ENCODE measurements around the gene GSK3A. TPM values are rescaled to one million over a fixed set of nuclear protein-coding genes. Genes with fewer than 3 reads are reported as not detected.
A peak's percentile ranks its signal among the peaks of the same experiment; 100 is the strongest.

GSK3A gene
- total RNA-seq = 42.9 to 45.5 TPM (median 44.6 TPM) in 3 replicates

GRCh38 chr19:42242512-42243409 is at the start of gene GSK3A:
TSS of gene GSK3A (minus strand) at chr19:42242602. CDS start at chr19:42242465, 137 bp downstream.
- Mint-ChIP-seq H3K4me1 (peaks cover 41% of the 10 kb centered on the region), H3K27me3 (ENCODE audit: low read depth) (no peaks in the 10 kb centered on the region), H3K27ac (peak within 1 kb of the TSS; percentile 98), H3K4me3 (peak within 1 kb of the TSS; percentile 92), H3K9me3 (no peaks in the 10 kb centered on the region), H3K36me3 (peaks cover 8% of the 10 kb centered on the region)
- DNase-seq (ENCODE audit: low spot score in 2 of 2, unreplicated experiment in 2 of 2) = peak; percentile 95
- no peak for TF ChIP-seq CTCF (IDR thresholded peaks at IDR 0.05; ENCODE audit: unreplicated experiment)

- Mint-ChIP-seq H3K4me1 (no peaks in the 10 kb centered on the region), H3K27me3 (ENCODE audit: low read depth) (no peaks in the 10 kb centered on the region), H3K9me3 (no peaks in the 10 kb centered on the region), H3K4me3 (no peak overlapping the region), H3K36me3 (peaks cover 15% of the 10 kb centered on the region), H3K27ac (no peak overlapping the region)
- TF ChIP-seq CTCF (IDR thresholded peaks at IDR 0.05; ENCODE audit: unreplicated experiment) = no peak
- DNase-seq (ENCODE audit: low spot score in 2 of 2, unreplicated experiment in 2 of 2) = no peak
Observed at GRCh38 chr19:42291435-42291810, 49.0 kb upstream of the GSK3A start.

- Mint-ChIP-seq H3K36me3 (peaks cover 15% of the 10 kb centered on the region), H3K27me3 (ENCODE audit: low read depth) (no peaks in the 10 kb centered on the region), H3K4me1 (peaks cover 6% of the 10 kb centered on the region), H3K27ac (no peak overlapping the region), H3K9me3 (no peaks in the 10 kb centered on the region), H3K4me3 (no peak overlapping the region)
- no peak for DNase-seq (ENCODE audit: low spot score in 2 of 2, unreplicated experiment in 2 of 2)
- peak; percentile 76 for TF ChIP-seq CTCF (IDR thresholded peaks at IDR 0.05; ENCODE audit: unreplicated experiment)
Observed at GRCh38 chr19:42290523-42291434, 48.4 kb upstream of the GSK3A start.

DNA sequence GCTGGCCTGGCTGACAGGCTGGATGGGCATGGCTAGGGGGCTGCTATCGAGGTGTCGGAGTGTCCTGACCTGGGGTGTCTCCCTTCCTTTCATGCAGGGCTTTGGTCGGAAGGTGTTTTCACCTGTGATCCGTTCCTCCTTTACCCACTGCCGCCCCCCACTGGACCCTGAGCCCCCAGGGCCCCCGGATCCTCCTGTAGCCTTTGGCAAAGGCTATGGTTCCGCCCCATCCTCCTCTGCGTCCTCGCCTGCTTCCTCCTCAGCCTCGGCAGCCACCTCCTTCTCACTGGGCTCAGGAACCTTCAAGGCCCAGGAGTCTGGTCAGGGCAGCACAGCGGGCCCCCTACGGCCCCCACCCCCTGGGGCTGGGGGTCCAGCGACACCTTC is 47.7 kb upstream of the GSK3A start:
- DNase-seq (ENCODE audit: low spot score in 2 of 2, unreplicated experiment in 2 of 2) = no peak
- no peaks in the 10 kb centered on the region for H3K9me3 Mint-ChIP-seq
- TF ChIP-seq CTCF (IDR thresholded peaks at IDR 0.05; ENCODE audit: unreplicated experiment) = no peak
- H3K4me3 Mint-ChIP-seq = no peak overlapping the region
- H3K27me3 Mint-ChIP-seq (ENCODE audit: low read depth) = no peaks in the 10 kb centered on the region
- H3K27ac Mint-ChIP-seq = no peak overlapping the region
- H3K36me3 Mint-ChIP-seq = peaks cover 15% of the 10 kb centered on the region
- peaks cover 13% of the 10 kb centered on the region for H3K4me1 Mint-ChIP-seq

- H3K9me3 Mint-ChIP-seq = no peaks in the 10 kb centered on the region
- peaks cover 18% of the 10 kb centered on the region for H3K4me1 Mint-ChIP-seq
- no peaks in the 10 kb centered on the region for H3K27me3 Mint-ChIP-seq (ENCODE audit: low read depth)
- no peak overlapping the region for H3K27ac Mint-ChIP-seq
- no peak overlapping the region for H3K4me3 Mint-ChIP-seq
- DNase-seq (ENCODE audit: low spot score in 2 of 2, unreplicated experiment in 2 of 2) = no peak
- H3K36me3 Mint-ChIP-seq = peaks cover 15% of the 10 kb centered on the region
- TF ChIP-seq CTCF (IDR thresholded peaks at IDR 0.05; ENCODE audit: unreplicated experiment) = no peak
Observed at GRCh38 chr19:42289556-42290041, 47.2 kb upstream of the GSK3A start.

All from mesothelial cell of epicardium (in vitro differentiated cells).